OCI-LY7 (cell line): ENCODE results near the gene CDC25A. TPM values are rescaled to one million over a fixed set of nuclear protein-coding genes. Genes with fewer than 3 reads are reported as not detected.

Experiments used
- BruUV-seq: library from RNA; stranded (reverse); fragments of 400-500 nt; replicated peaks from 2 replicates; lab custom pipeline; 2021; lab: Mats Ljungman, UMichigan
- CTCF ChIA-PET: fragments of 300-600 bp; sonication (Branson Sonifier 250); formaldehyde crosslinking; loops from one replicate; lab custom pipeline; 2022; ENCODE audit warnings: antibody characterized with exemption; ENCODE audit not compliant: unreplicated experiment; lab: Charles Lee
- POLR2A ChIA-PET: fragments of 300-600 bp; sonication (Branson Sonifier 250); formaldehyde crosslinking; loops from one replicate; lab custom pipeline; 2022; ENCODE audit warnings: antibody characterized with exemption; lab: Charles Lee
- DNase-seq: peaks from one replicate; pipeline ENCODE4 v3.0.0-alpha.2; 2015; ENCODE audit warnings: low spot score
- H2AFZ ChIP-seq: fragments of 200-600 bp; sonication (generic), shearing (Covaris generic); 2 replicates; pipeline ENCODE4 v1.6.1; 2014; ENCODE audit warnings: mild to moderate bottlenecking, antibody characterized with exemption, low read length, moderate library complexity
- H3K27ac ChIP-seq: fragments of 200-600 bp; sonication (generic); 2 replicates; pipeline ENCODE4 v1.5.1; 2014; ENCODE audit warnings: mixed run types, low read depth, mild to moderate bottlenecking, moderate library complexity, low read length, inconsistent platforms; ENCODE audit not compliant: poor library complexity, severe bottlenecking
- H3K36me3 ChIP-seq: fragments of 200-600 bp; sonication (generic); 2 replicates; pipeline ENCODE4 v1.6.1; 2014; ENCODE audit warnings: mild to moderate bottlenecking, antibody characterized with exemption, low read length, moderate library complexity, mixed read lengths; ENCODE audit not compliant: insufficient read depth
- H3K4me1 ChIP-seq: fragments of 200-600 bp; sonication (generic); 2 replicates; pipeline ENCODE4 v1.5.1; 2014; ENCODE audit warnings: mild to moderate bottlenecking, low read length; ENCODE audit not compliant: insufficient read depth, poor library complexity, severe bottlenecking
- H3K4me2 ChIP-seq: fragments of 200-600 bp; sonication (generic); 2 replicates; pipeline ENCODE4 v1.6.1; 2014; ENCODE audit warnings: mild to moderate bottlenecking, low read length
- H3K4me3 ChIP-seq: fragments of 200-600 bp; sonication (generic); 2 replicates; pipeline ENCODE4 v1.5.1; 2014; ENCODE audit warnings: mild to moderate bottlenecking, low read depth, low read length; ENCODE audit not compliant: poor library complexity, severe bottlenecking
- H3K79me2 ChIP-seq: fragments of 200-600 bp; sonication (generic); 2 replicates; pipeline ENCODE4 v1.6.1; 2016; ENCODE audit warnings: low read depth, mild to moderate bottlenecking, low read length, moderate library complexity, mixed read lengths; ENCODE audit not compliant: insufficient read depth
- H3K9me2 ChIP-seq: fragments of 200-600 bp; sonication (generic); 2 replicates; pipeline ENCODE4 v1.6.1; 2016; ENCODE audit warnings: mild to moderate bottlenecking, low read length, mixed read lengths; ENCODE audit not compliant: insufficient read depth
- H3K9me3 ChIP-seq: fragments of 200-600 bp; sonication (generic); 2 replicates; pipeline ENCODE4 v1.6.1; 2014; ENCODE audit warnings: mild to moderate bottlenecking, mixed run types, low read length, mixed read lengths
- H4K20me1 ChIP-seq: fragments of 200-600 bp; sonication (generic); 2 replicates; pipeline ENCODE4 v1.6.1; 2014; ENCODE audit warnings: mild to moderate bottlenecking, antibody characterized with exemption, low read length, moderate library complexity, mixed read lengths; ENCODE audit not compliant: insufficient read depth
- EZH2phosphoT487 ChIP-seq: fragments of 200-600 bp; sonication (generic); IDR thresholded peaks from 2 replicates; pipeline ENCODE4 v1.6.1; 2018; ENCODE audit warnings: low read depth, borderline replicate concordance, mild to moderate bottlenecking, mixed run types, antibody characterized with exemption, low read length, moderate library complexity, mixed read lengths
- intact Hi-C: fragments of 100-400 bp; cut with micrococcal nuclease; formaldehyde crosslinking; loops from one replicate; pipeline ENCODE4 v1.10.0; 2022; ENCODE audit not compliant: unreplicated experiment
- total RNA-seq, 2 experiments: library from RNA; depleted of rRNA in 1 of 2; stranded (reverse); fragments of >200 nt in 1 of 2; shearing (Covaris generic) in 1 of 2; gene quantifications; 2 replicates each; pipeline ENCODE4 v1.2.3, GENCODE V29; 2014 to 2022
- TF ChIP-seq, protein P1 (sequence below): fragments of 200-600 bp; sonication (generic); conservative IDR thresholded peaks from 2 replicates; pipeline ENCODE4 v1.5.1; 2014; ENCODE audit warnings: mild to moderate bottlenecking, antibody characterized with exemption, low read length, moderate library complexity, mixed read lengths

Gene CDC25A
- total RNA-seq, 2 experiments from 2014 or later: 75.4 to 83.4 TPM

DNA sequence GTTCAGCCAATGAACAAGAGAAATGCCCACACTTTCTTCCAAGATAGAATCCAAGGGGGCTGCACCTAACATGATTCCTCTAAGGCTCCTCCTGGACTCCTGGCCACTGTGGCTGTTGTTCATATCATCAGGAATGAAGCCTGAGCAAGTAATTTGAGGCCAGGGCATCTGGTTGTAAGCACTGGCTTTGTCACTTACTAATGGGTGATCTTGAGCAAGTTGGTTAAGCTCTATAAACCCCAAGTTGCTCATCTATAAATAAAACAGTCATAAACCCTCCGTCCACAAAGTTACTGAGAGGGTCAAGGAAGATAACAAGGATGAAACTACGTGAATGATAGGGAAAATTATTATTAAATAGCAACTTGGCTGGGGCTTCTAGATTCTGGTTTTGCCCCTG, 58.3 kb downstream of the CDC25A start:
- intact Hi-C loops: no loop called here
- Histone ChIP-seq H3K4me1 (no peaks in the 10 kb centered on the region), H2AFZ (no peak overlapping the region), H3K4me3 (no peak overlapping the region), H4K20me1 (no peaks in the 10 kb centered on the region), H3K27ac (no peak overlapping the region), H3K4me2 (no peak overlapping the region), H3K36me3 (no peaks in the 10 kb centered on the region), H3K79me2 (no peaks in the 10 kb centered on the region), H3K9me2 (no peaks in the 10 kb centered on the region), H3K9me3 (no peaks in the 10 kb centered on the region)
- ChIA-PET CTCF (no interaction called here), POLR2A (no interaction called here)
- no peak for DNase-seq
- BruUV-seq: no TSS peak
- TF ChIP-seq, protein P1, sequence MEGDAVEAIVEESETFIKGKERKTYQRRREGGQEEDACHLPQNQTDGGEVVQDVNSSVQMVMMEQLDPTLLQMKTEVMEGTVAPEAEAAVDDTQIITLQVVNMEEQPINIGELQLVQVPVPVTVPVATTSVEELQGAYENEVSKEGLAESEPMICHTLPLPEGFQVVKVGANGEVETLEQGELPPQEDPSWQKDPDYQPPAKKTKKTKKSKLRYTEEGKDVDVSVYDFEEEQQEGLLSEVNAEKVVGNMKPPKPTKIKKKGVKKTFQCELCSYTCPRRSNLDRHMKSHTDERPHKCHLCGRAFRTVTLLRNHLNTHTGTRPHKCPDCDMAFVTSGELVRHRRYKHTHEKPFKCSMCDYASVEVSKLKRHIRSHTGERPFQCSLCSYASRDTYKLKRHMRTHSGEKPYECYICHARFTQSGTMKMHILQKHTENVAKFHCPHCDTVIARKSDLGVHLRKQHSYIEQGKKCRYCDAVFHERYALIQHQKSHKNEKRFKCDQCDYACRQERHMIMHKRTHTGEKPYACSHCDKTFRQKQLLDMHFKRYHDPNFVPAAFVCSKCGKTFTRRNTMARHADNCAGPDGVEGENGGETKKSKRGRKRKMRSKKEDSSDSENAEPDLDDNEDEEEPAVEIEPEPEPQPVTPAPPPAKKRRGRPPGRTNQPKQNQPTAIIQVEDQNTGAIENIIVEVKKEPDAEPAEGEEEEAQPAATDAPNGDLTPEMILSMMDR: no peak
- no peak for TF ChIP-seq EZH2phosphoT487

DNA sequence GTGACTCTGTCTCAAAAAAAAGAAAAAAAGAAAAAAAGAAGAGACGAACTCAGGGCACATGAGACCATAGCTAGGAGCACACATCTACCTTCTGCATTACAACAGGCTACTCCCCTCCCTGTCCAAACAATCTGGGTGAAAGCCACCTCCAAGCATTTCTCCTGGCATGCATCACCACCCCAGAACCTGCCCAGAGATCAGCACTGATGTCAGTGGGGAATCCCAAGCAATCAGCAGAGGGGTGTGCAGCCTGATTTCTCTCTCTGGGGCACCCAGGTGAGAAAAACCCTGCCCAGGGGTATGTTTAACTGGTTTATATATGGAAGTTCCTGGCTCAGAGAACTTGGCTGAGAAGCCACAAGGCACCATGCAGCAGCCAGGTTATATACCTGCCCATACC, 59.4 kb downstream of the CDC25A start:
- CTCF ChIA-PET: no interaction called here
- no peak for DNase-seq
- H3K9me3 ChIP-seq: no peaks in the 10 kb centered on the region
- no peaks in the 10 kb centered on the region for H3K4me1 ChIP-seq
- no peaks in the 10 kb centered on the region for H3K79me2 ChIP-seq
- H3K9me2 ChIP-seq: no peaks in the 10 kb centered on the region
- TF ChIP-seq, protein P1: no peak
- TF ChIP-seq EZH2phosphoT487: no peak
- H4K20me1 ChIP-seq: no peaks in the 10 kb centered on the region
- POLR2A ChIA-PET: interaction anchor here (0.7 kb wide), 1 partner anchor 1514 kb away, joined by 3 read pairs; no protein-coding TSS in a partner anchor
- H3K4me2 ChIP-seq: no peak overlapping the region
- no peak overlapping the region for H2AFZ ChIP-seq
- intact Hi-C loops: no loop called here
- no peaks in the 10 kb centered on the region for H3K36me3 ChIP-seq
- H3K27ac ChIP-seq: no peak overlapping the region
- BruUV-seq: no TSS peak
- H3K4me3 ChIP-seq: no peak overlapping the region

DNA sequence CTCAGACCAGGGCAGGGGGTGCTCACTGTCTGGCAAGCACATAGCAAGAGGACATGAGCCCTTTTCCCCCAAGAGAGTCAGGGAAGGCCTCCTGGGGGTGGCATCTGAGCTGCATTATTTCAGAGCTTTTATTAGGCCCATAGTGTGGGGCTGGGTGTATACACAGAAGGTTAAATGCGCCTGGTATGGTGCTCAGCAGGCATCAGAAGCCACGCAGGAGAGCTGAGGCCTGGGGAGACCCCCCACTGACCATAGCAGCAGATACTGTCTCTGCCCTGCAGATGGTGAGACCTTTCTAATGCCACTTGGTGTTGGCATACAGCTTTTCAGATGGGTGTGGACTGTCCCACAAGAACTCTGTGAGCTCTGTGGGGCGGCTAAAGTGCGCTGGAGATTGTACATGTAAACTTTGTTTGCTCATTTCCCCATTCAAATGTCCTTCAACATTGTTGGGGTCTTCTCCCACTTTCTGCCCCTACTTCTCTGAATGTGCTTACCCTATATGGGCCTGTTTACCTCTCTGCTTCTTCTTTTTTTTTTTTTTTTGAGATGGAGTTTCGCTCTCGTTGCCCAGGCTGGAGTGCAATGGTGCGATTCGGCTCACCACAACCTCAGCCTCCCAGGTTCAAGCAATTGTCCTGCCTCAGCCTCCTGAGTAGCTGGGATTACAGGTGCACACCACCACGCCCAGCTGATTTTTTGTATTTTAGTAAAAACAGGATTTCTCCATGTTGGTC, 62.2 kb downstream of the CDC25A start:
- no peaks in the 10 kb centered on the region for H3K36me3 ChIP-seq
- H3K79me2 ChIP-seq: no peaks in the 10 kb centered on the region
- BruUV-seq: no TSS peak
- POLR2A ChIA-PET: no interaction called here
- CTCF ChIA-PET: no interaction called here
- intact Hi-C loops: no loop called here
- no peaks in the 10 kb centered on the region for H3K9me3 ChIP-seq
- no peaks in the 10 kb centered on the region for H4K20me1 ChIP-seq
- no peak for DNase-seq
- H3K27ac ChIP-seq: no peak overlapping the region
- H3K4me3 ChIP-seq: no peak overlapping the region
- H3K4me2 ChIP-seq: no peak overlapping the region
- H3K4me1 ChIP-seq: no peaks in the 10 kb centered on the region
- H2AFZ ChIP-seq: no peak overlapping the region
- TF ChIP-seq, protein P1: no peak
- no peak for TF ChIP-seq EZH2phosphoT487
- no peaks in the 10 kb centered on the region for H3K9me2 ChIP-seq
